A549 treated with CORT108297 at 1 μM for 4 hours (cell line): Measurements from ENCODE around the gene ZFR2. TPM values are rescaled to one million over a fixed set of nuclear protein-coding genes. Genes with fewer than 3 reads are reported as not detected.

Source experiments
- total RNA-seq: library from RNA; stranded (reverse); fragments of 200-300 nt; extraction: Qiagen RNA extraction; gene quantifications from 5 replicates; pipeline ENCODE4 v1.2.3, GENCODE V29; 2022

The ZFR2 gene
- 0.11 to 0.75 TPM (median 0.20 TPM) in 4 of 5 replicates, not detected in the other for total RNA-seq

DNA sequence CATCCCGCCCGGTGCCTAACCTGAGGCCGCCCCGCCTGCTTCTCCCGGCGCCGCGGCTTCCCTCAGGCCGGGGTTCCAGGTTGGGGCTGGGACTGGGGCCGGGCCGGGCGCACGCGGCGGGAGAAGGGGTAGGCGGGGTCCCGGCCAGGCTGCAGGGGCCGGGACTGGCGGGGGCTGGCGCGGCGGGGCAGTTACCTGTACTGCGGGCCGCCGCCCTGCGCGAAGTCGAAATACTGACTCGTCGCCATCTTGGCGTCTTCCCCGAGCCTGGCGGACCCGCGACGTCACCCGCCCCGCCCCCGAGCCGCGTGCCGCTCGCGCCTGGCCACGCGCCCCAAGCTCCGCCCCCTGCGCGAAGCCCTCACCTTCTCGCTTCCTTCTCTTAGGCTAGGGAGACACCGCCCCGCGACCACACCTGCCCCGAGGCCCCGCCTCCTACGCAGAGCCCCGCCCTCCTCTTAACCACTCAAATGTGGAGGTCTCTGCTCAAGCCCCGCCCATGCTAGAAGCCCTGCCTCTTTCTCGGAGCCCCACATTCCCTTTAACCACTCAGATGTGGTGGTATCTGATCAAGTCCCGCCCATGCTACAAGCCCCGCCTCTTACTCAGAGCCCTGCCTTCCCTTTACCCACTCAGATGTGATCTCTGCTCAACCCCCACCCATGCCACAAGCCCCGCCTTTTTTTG lies at the start of gene ZFR2:
ZFR2 (minus strand) TSS at position 269 of the 687 bp plus-strand sequence; CDS start at position 248, 21 bp downstream.

DNA sequence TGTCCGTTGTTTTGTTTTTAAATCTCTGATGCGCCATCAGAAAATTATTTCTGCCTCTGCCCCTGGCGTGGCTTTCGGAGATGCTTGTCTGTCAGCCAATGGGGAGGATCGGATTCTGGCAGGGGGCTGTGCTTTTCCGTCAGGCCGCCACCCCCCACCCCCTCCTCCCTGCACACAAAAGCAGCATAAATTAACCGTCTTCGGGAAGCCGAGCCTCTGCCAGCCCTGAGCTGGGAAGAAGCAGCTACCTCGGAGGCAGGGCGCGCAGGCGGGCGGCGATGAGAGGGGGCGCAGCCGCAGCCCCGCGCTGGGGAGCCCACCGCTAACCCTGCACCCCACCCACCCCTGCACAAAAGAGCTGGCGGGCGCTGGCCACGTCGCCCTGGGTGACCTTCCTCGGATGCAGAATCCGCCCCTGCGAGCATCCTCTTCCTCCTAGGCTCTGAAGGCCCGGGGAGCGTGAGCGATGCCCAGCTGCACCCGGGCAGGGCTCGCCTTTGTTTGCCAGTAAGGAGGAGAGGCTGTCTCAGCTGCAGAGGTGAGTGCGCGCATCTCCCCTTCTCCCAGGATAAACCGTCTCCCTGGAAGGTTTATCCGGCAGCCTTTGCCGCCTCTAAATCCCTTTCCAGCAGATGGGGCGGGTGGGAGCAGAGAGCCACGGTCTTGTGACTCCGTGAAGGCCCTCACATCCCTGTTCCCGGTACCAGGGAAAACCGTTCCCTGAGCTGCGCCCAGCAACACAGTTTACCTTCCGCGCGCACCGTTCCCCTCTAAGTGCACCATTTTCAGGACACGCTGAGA lies 11.8 kb upstream of the ZFR2 start, which contains the start of gene ATCAY:
ATCAY (plus strand) TSS at position 215 of the 801 bp plus-strand sequence. CDS start 5,083 bp downstream, outside the sequence.

DNA sequence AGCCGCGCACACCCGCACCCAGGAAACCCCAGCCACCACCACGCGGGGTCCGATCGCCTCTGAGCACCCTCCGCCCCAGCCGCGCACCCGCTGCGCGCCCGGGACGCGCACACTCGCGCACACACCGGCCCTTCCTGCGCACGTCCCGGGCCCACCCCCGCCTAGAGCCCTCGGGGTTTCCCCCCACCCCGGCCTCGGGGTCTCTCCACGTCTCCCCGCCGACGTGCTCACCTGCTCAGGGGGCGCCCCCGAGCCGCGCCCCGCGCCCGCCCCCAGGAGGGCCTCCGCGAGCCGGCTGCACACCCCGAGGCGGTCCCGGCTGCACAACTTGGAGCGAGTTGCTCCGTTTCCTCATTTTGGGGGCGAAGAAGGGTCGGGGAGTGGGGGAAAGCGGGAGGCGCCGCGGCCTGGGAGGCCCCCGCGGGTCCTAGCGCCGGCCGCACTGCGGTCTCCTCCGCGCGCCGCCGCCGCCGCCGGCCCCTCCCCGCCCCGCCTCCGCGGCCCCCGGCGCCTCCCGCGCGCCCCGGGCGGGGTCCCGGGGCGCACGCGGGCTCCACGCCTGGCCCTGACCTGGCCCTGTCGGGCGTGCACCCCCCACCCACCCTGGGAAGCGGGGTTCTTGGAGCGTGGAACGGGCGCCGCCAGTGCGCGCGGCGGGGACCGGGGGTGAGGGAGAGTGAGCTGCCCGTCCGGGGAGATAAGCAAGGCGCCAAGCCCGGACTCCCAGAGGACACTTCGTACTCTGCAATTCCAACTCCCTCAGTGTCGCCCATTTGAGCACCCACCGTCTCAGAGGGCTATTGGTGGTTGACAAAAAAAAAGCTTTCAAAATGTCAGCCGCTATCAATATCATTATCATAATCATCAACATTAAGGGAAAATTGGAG lies 82.7 kb downstream of the ZFR2 start, which contains the start of gene MATK:
MATK (minus strand) TSS at position 444 of the 887 bp plus-strand sequence. CDS start 1,246 bp downstream, outside the sequence.

DNA sequence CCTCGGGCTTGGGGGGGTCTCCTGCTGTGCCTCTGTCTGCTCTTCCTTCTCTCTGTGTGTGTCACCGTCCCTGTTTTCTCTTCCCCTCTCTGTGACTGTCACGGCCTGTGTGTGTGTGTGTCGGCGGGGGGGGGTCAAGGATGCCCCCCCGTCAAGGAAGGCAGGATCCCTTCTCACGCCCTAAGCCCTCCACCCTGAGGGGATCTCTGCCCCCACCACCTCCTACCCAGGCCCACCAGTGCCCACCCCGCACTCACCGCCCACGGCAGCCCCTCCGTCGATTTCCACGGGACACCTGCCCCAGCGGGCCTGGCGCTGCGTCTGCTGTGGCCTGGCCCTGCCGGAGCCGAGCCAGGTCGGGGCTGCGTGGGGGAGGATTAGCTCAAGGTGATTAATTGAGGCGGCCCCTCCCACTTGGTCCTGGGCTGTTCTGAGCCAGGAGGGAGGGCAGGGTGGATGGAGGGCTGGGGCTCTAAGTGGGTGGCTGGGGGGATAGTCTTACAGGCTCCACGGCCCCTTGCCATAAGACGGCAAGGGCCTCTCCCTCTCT lies 96.9 kb downstream of the ZFR2 start, which contains the start of gene RAX2:
RAX2 (minus strand) TSS at position 323 of the 550 bp plus-strand sequence. CDS start 486 bp downstream, outside the sequence.

DNA sequence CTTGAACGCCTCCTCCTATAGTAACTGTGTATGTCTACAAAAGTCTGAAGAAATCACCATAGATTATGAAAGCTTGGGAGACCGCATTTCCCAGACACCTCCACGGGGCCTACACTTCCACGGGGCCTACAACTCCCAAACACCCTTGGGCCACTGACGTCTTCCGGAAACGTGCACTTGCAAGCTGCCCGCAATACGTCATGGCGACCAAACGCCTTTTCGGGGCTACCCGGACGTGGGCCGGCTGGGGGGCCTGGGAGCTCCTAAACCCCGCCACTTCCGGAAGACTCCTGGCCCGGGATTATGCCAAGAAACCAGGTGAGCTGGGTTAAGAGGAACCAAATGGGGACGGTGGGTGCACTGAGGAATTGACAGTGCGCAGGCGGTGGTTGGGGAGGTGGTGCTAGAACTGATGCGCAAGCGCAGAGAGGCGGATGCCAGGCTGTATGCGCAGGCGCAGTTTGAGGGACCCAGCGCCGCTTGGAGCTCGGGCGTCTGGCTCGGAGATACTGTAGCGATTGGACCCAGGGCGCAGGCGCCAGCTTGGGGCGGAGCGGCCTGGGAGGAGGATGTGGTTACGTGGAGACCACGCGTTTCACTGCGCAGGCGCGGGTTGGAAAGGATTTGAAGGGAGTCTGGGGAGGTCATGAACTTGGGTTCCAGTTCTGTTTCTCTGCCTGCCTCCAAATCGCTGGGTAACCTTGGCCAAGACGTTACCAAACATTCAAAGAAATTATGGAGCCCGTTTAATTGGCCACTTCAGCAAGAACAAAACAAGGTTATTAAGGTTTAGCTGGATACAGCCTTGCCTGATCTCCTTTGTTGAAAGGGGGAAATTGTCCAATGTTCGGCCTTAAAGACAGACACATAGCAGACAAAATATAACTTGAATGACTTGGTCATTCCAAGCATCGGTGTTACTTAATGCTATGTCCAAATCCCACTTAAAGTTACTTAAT lies 106.1 kb downstream of the ZFR2 start, which contains the start of gene MRPL54:
MRPL54 (plus strand) TSS at position 182 of the 959 bp plus-strand sequence; CDS start at position 201, 19 bp downstream.

DNA sequence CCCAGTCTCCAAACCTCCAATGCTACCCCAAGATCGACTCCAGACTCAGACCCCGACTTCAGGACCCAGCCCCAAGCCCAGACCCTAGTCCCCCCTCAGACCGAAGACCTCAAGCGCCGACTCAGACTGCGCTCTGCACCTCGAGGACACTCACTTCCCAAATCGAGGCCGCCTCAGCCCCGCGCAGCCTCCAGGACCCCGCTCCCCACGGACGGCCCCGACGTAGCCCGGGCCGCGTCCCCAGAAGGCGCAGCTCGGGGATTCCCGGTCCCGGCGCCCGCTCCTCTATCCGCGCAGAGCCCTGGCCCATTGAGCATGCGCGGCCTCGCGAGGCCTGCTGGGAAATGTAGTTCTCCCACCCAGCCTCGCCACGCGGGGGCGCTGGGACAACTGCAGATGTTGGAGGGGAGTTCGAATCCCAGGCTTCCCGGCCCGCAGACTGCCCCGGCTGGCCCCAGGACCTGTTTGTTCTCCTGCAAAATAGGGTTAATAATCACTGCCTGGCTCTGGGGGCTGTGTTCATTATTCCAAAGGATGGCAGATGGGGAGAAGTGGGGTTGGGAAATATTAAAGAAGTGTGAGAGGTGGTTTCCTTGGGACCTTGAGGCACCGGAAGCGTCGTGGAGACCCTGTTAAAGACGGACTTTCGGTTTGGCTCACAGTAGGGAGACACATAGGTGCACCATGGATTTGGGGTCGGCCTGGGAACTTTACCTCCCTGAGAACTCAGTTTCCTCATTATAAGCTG lies 107.3 kb downstream of the ZFR2 start, which contains the start of gene APBA3:
APBA3 (minus strand) TSS at position 311 of the 748 bp plus-strand sequence. CDS start 1,428 bp downstream, outside the sequence.

Other genes starting within 250 kb of the ZFR2 start
- gene CACTIN, start 242.2 kb downstream of the ZFR2 start, total RNA-seq: 13.1 to 19.8 TPM (median 19.3 TPM) in 5 replicates
- 9.7 to 13.8 TPM (median 12.6 TPM) in 5 replicates for gene PIP5K1C, start 168.6 kb downstream of the ZFR2 start, total RNA-seq
- gene TJP3, start 160.7 kb downstream of the ZFR2 start, total RNA-seq: 0.29 to 0.53 TPM (median 0.33 TPM) in 5 replicates
- 10.3 to 15.0 TPM (median 13.6 TPM) in 5 replicates for gene APBA3, start 107.3 kb downstream of the ZFR2 start, total RNA-seq
- 62.7 to 78.3 TPM (median 63.6 TPM) in 5 replicates for gene MRPL54, start 106.4 kb downstream of the ZFR2 start, total RNA-seq
- not detected in 5 replicates for gene RAX2, start 96.8 kb downstream of the ZFR2 start, total RNA-seq
- 1.3 to 1.9 TPM (median 1.4 TPM) in 5 replicates for gene MATK, start 82.7 kb downstream of the ZFR2 start, total RNA-seq
- gene ATCAY, start 11.6 kb upstream of the ZFR2 start, total RNA-seq: 0.07 to 0.21 TPM (median 0.13 TPM) in 5 replicates
- gene NMRK2, start 64.0 kb upstream of the ZFR2 start, total RNA-seq: not detected in 5 replicates
- 46.5 to 53.2 TPM (median 49.7 TPM) in 5 replicates for gene DAPK3, start 102.1 kb upstream of the ZFR2 start, total RNA-seq
- 849 to 1,108 TPM (median 1,071 TPM) in 5 replicates for gene EEF2, start 116.4 kb upstream of the ZFR2 start, total RNA-seq
- gene PIAS4, start 138.7 kb upstream of the ZFR2 start, total RNA-seq: 15.9 to 19.3 TPM (median 17.8 TPM) in 5 replicates
- gene ZBTB7A, start 197.9 kb upstream of the ZFR2 start, total RNA-seq: 12.4 to 22.0 TPM (median 18.4 TPM) in 5 replicates